ENCODE data around the gene TBC1D28.
"Not testable (repeated sequence)": the region's sequence is repeated elsewhere in the genome, so short reads cannot be mapped to it uniquely, and the experiment has no call there.

TBC1D28 gene

DNA sequence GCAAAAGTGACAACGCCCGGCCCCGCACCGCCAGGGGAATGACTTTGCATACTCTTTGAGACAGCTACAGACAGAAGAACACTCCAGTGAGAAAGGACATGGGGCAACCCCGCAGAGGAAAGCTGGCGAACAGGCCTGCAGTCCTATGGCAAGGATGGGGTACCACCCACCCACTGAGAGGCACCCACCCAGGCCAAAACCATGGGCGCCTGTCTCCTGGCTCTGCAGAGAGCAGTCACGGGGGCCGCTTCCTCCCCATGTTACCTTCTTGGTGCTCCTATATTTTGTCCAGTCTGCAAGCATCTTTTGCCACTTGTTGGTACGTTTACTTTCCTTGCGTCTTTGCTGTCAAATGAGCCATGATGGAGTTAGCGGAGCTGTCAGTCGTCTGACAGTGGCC lies 5.8 kb downstream of the TBC1D28 start:
- H3K4me3 ChIP-seq (ENCODE audit: insufficient read depth in 1 of 2, low read depth in 1 of 2, low read length in 2 of 2); H3K23ac ChIP-seq (ENCODE audit: low read length in 2 of 2); DNase-seq; H2BK15ac ChIP-seq (ENCODE audit: low read depth, poor library complexity, severe bottlenecking); H2BK12ac ChIP-seq (ENCODE audit: low read length in 2 of 2); H2BK120ac ChIP-seq (ENCODE audit: low read depth, low read length); H2AK5ac ChIP-seq (ENCODE audit: low read length, severe bottlenecking); H3K4me2 ChIP-seq (ENCODE audit: low read length, poor library complexity, severe bottlenecking); H3K79me1 ChIP-seq (replicated peaks; ENCODE audit: low read length, poor library complexity, severe bottlenecking); H3K9ac ChIP-seq (ENCODE audit: low read length); H3K14ac ChIP-seq (ENCODE audit: low read length in 2 of 2); H3K27ac ChIP-seq (ENCODE audit: low read length, poor library complexity, severe bottlenecking); H3K9me3 ChIP-seq (ENCODE audit: control insufficient read depth, low read length); H3K4me1 ChIP-seq (ENCODE audit: control insufficient read depth, insufficient read depth, low read depth, low read length); H4K8ac ChIP-seq (ENCODE audit: low read length); H4K91ac ChIP-seq (ENCODE audit: low read length); H3K36me3 ChIP-seq (ENCODE audit: control insufficient read depth in 1 of 2, insufficient read depth in 2 of 2, low read depth in 1 of 2, low read length in 2 of 2); H3K4ac ChIP-seq (ENCODE audit: low read depth in 1 of 2, low read length in 2 of 2); H2BK5ac ChIP-seq (ENCODE audit: low read depth, low read length, poor library complexity, severe bottlenecking); H2AFZ ChIP-seq (ENCODE audit: low read depth, low read length); H3K18ac ChIP-seq (ENCODE audit: low read depth in 1 of 2, low read length in 2 of 2): not testable (repeated sequence)
- peaks cover 0 to 11% of the 10 kb centered on the region in 2 experiments for H3K27me3 ChIP-seq (ENCODE audit: control insufficient read depth in 1 of 2, insufficient read depth in 1 of 2, low read length in 2 of 2)
- 94% methylated on average over 12 of the region's 13 CpGs for WGBS

- not testable (repeated sequence) for H3K79me1 ChIP-seq (replicated peaks; ENCODE audit: low read length, poor library complexity, severe bottlenecking); H2BK12ac ChIP-seq (ENCODE audit: low read length in 2 of 2); H2AFZ ChIP-seq (ENCODE audit: low read depth, low read length); H3K27ac ChIP-seq (ENCODE audit: low read length, poor library complexity, severe bottlenecking); DNase-seq; H2AK5ac ChIP-seq (ENCODE audit: low read length, severe bottlenecking); H3K4me1 ChIP-seq (ENCODE audit: control insufficient read depth, insufficient read depth, low read depth, low read length); H3K9ac ChIP-seq (ENCODE audit: low read length); H2BK5ac ChIP-seq (ENCODE audit: low read depth, low read length, poor library complexity, severe bottlenecking); H3K4me3 ChIP-seq (ENCODE audit: insufficient read depth in 1 of 2, low read depth in 1 of 2, low read length in 2 of 2); H3K4ac ChIP-seq (ENCODE audit: low read depth in 1 of 2, low read length in 2 of 2); H4K8ac ChIP-seq (ENCODE audit: low read length); H3K4me2 ChIP-seq (ENCODE audit: low read length, poor library complexity, severe bottlenecking); H3K36me3 ChIP-seq (ENCODE audit: control insufficient read depth in 1 of 2, insufficient read depth in 2 of 2, low read depth in 1 of 2, low read length in 2 of 2); H2BK120ac ChIP-seq (ENCODE audit: low read depth, low read length); H3K9me3 ChIP-seq (ENCODE audit: control insufficient read depth, low read length); H4K91ac ChIP-seq (ENCODE audit: low read length); H3K23ac ChIP-seq (ENCODE audit: low read length in 2 of 2); H2BK15ac ChIP-seq (ENCODE audit: low read depth, poor library complexity, severe bottlenecking); H3K14ac ChIP-seq (ENCODE audit: low read length in 2 of 2); H3K18ac ChIP-seq (ENCODE audit: low read depth in 1 of 2, low read length in 2 of 2)
- 85% methylated on average over 6 of the region's 7 CpGs for WGBS
- H3K27me3 ChIP-seq (ENCODE audit: control insufficient read depth in 1 of 2, insufficient read depth in 1 of 2, low read length in 2 of 2), result peaks cover 0 to 11% of the 10 kb centered on the region in 2 experiments
Observed at GRCh38 chr17:18636237-18636636, 8.0 kb downstream of the TBC1D28 start.

DNA sequence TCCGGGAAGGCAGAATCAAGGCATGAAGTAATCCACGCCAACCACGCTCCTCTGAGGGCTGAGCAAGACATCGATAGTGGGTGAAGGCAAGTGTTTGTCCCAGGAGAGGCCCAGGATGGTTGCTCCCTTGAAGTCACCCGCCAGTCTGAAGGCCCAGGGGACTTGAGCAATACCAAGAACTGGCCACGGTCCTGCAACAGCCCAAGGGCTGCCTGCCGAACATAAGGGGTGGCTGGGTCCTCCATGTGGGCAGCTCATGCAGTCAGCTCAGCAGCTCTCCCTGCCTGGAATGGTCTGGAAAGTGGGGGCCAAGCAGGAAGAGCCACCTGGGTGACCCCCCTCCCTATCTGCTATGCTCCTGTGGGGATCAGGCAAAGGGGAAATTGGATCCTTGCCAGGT lies 8.4 kb downstream of the TBC1D28 start:
- not testable (repeated sequence) for H2AFZ ChIP-seq (ENCODE audit: low read depth, low read length); H2AK5ac ChIP-seq (ENCODE audit: low read length, severe bottlenecking); H3K18ac ChIP-seq (ENCODE audit: low read depth in 1 of 2, low read length in 2 of 2); H3K23ac ChIP-seq (ENCODE audit: low read length in 2 of 2); H4K91ac ChIP-seq (ENCODE audit: low read length); H3K4me3 ChIP-seq (ENCODE audit: insufficient read depth in 1 of 2, low read depth in 1 of 2, low read length in 2 of 2); H2BK12ac ChIP-seq (ENCODE audit: low read length in 2 of 2); H3K79me1 ChIP-seq (replicated peaks; ENCODE audit: low read length, poor library complexity, severe bottlenecking); H4K8ac ChIP-seq (ENCODE audit: low read length); H3K9me3 ChIP-seq (ENCODE audit: control insufficient read depth, low read length); H2BK15ac ChIP-seq (ENCODE audit: low read depth, poor library complexity, severe bottlenecking); H2BK120ac ChIP-seq (ENCODE audit: low read depth, low read length); H3K27ac ChIP-seq (ENCODE audit: low read length, poor library complexity, severe bottlenecking); H3K4ac ChIP-seq (ENCODE audit: low read depth in 1 of 2, low read length in 2 of 2); H3K36me3 ChIP-seq (ENCODE audit: control insufficient read depth in 1 of 2, insufficient read depth in 2 of 2, low read depth in 1 of 2, low read length in 2 of 2); H3K9ac ChIP-seq (ENCODE audit: low read length); DNase-seq; H3K14ac ChIP-seq (ENCODE audit: low read length in 2 of 2); H3K4me2 ChIP-seq (ENCODE audit: low read length, poor library complexity, severe bottlenecking); H2BK5ac ChIP-seq (ENCODE audit: low read depth, low read length, poor library complexity, severe bottlenecking); H3K4me1 ChIP-seq (ENCODE audit: control insufficient read depth, insufficient read depth, low read depth, low read length)
- WGBS, result 88% methylated on average over 5 of the region's 7 CpGs
- peaks cover 0 to 11% of the 10 kb centered on the region in 2 experiments for H3K27me3 ChIP-seq (ENCODE audit: control insufficient read depth in 1 of 2, insufficient read depth in 1 of 2, low read length in 2 of 2)

GRCh38 chr17:18634550-18635263 lies 9.5 kb downstream of the TBC1D28 start:
- not testable (repeated sequence) for H2BK15ac ChIP-seq (ENCODE audit: low read depth, poor library complexity, severe bottlenecking); H4K8ac ChIP-seq (ENCODE audit: low read length); H3K9ac ChIP-seq (ENCODE audit: low read length); H3K36me3 ChIP-seq (ENCODE audit: control insufficient read depth in 1 of 2, insufficient read depth in 2 of 2, low read depth in 1 of 2, low read length in 2 of 2); H2AFZ ChIP-seq (ENCODE audit: low read depth, low read length); H3K14ac ChIP-seq (ENCODE audit: low read length in 2 of 2); DNase-seq; H3K79me1 ChIP-seq (replicated peaks; ENCODE audit: low read length, poor library complexity, severe bottlenecking); H2BK12ac ChIP-seq (ENCODE audit: low read length in 2 of 2); H2BK120ac ChIP-seq (ENCODE audit: low read depth, low read length); H3K9me3 ChIP-seq (ENCODE audit: control insufficient read depth, low read length); H3K4ac ChIP-seq (ENCODE audit: low read depth in 1 of 2, low read length in 2 of 2); H3K18ac ChIP-seq (ENCODE audit: low read depth in 1 of 2, low read length in 2 of 2); H3K27ac ChIP-seq (ENCODE audit: low read length, poor library complexity, severe bottlenecking); H3K4me1 ChIP-seq (ENCODE audit: control insufficient read depth, insufficient read depth, low read depth, low read length); H2BK5ac ChIP-seq (ENCODE audit: low read depth, low read length, poor library complexity, severe bottlenecking); H2AK5ac ChIP-seq (ENCODE audit: low read length, severe bottlenecking); H3K23ac ChIP-seq (ENCODE audit: low read length in 2 of 2); H3K4me3 ChIP-seq (ENCODE audit: insufficient read depth in 1 of 2, low read depth in 1 of 2, low read length in 2 of 2); H4K91ac ChIP-seq (ENCODE audit: low read length)
- Histone ChIP-seq H3K4me2 (ENCODE audit: low read length, poor library complexity, severe bottlenecking) (peak overlapping the region; percentile 45), H3K27me3 (ENCODE audit: control insufficient read depth in 1 of 2, insufficient read depth in 1 of 2, low read length in 2 of 2) (peaks cover 0 to 11% of the 10 kb centered on the region in 2 experiments)
- 56% methylated on average over 48 of the region's 56 CpGs for WGBS
